ENCODE results near the gene COLQ. TPM values are rescaled to one million over a fixed set of nuclear protein-coding genes. Genes with fewer than 3 reads are reported as not detected.

The COLQ gene
- total RNA-seq, 1 experiment from 2014 or later = 0.64 TPM

DNA sequence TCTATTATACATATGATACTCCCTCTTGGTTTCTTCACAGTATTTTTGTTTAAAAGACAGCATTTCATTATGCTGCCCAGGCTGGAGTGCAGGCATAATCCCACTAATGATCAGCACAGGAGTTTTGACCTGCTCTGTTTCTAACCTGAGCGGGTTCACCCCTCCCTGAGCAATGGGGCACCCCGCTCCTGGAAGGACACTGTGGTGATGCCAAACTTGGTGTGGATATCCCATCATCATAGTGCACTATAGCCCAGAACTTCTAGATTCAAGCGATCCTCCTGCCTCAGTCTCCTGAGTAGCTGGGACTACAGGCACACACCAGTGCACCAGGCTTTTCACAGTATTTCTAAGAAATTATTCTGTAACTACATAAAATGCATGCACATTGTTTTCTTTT is 14.9 kb downstream of the COLQ start:
- no TSS peak for BruUV-seq (replicated peaks)
- CTCF ChIA-PET = no interaction called here
- in situ Hi-C loops (cut with HindIII; ENCODE audit: low pct_unique_long_range_greater_than_20kb, low sequenced_read_pairs) = no loop called here

DNA sequence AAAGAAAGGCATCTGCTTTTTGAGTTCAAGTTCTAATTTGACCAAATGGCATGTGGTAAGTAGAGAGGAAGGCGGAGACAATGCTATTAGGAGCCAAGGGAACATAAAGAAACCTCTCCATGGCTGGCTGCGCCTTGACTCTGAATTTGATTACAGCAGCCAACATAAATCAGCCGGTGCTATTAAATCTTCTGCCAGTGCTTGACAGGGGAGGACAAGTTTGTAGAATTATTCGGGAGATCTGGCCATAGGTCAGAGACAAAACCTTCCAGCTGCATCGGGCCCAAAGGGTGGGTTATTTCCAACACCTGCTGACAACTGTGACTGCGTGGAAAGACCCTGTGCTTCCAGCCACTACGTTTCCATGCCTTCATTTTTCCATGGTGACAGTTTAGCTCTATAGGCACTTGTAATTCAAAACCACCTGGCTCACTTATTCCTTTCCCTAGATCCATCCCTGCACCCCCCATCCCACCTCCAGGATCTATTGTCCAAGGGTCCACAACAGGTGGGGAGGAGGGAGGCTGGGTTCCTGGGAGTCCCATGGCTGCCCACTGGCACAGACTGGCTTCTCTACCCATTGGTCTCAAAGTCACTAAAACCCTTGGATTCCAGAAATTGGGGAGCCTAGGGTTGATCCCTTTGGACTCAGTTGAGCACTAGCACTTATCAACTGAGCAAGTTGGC is 15.9 kb downstream of the COLQ start:
- POLR2A ChIA-PET = no interaction called here
- no peak for ATAC-seq
- H3K27me3 ChIP-seq (ENCODE audit: control insufficient read depth, insufficient read depth, low read length) = no peaks in the 10 kb centered on the region

More for the DNA sequence above, 14.9 kb downstream of the COLQ start:
- no peak overlapping the region for H3K27ac ChIP-seq (ENCODE audit: low read length)
- DNase-seq (ENCODE audit: low read depth, low spot score) (no peak), ATAC-seq (no peak)
- H3K36me3 ChIP-seq (ENCODE audit: control insufficient read depth, insufficient read depth, low read length) = no peaks in the 10 kb centered on the region
- H3K27me3 ChIP-seq (ENCODE audit: control insufficient read depth, insufficient read depth, low read length) = no peaks in the 10 kb centered on the region
- intact Hi-C loops (cut with micrococcal nuclease; ENCODE audit: unreplicated experiment) = no loop called here
- POLR2A ChIA-PET = no interaction called here
- no peaks in the 10 kb centered on the region for H3K9me3 ChIP-seq (ENCODE audit: control insufficient read depth, insufficient read depth, low read depth, low read length)
- H3K4me3 ChIP-seq (ENCODE audit: low read depth in 2 of 2, low read length in 2 of 2) = no peak overlapping the region
- H3K4me1 ChIP-seq (ENCODE audit: control insufficient read depth, insufficient read depth, low read length) = no peaks in the 10 kb centered on the region
- no peak for TF ChIP-seq POLR2AphosphoS5 (IDR thresholded peaks at IDR 0.05; ENCODE audit: low read depth, low read length)
- no peak for TF ChIP-seq SIN3A (IDR thresholded peaks at IDR 0.05; ENCODE audit: borderline replicate concordance, insufficient read depth, low read depth, low read length)
- no peak for TF ChIP-seq TCF7L2 (IDR thresholded peaks at IDR 0.05; ENCODE audit: low read depth, low read length)
- TF ChIP-seq, protein P1, sequence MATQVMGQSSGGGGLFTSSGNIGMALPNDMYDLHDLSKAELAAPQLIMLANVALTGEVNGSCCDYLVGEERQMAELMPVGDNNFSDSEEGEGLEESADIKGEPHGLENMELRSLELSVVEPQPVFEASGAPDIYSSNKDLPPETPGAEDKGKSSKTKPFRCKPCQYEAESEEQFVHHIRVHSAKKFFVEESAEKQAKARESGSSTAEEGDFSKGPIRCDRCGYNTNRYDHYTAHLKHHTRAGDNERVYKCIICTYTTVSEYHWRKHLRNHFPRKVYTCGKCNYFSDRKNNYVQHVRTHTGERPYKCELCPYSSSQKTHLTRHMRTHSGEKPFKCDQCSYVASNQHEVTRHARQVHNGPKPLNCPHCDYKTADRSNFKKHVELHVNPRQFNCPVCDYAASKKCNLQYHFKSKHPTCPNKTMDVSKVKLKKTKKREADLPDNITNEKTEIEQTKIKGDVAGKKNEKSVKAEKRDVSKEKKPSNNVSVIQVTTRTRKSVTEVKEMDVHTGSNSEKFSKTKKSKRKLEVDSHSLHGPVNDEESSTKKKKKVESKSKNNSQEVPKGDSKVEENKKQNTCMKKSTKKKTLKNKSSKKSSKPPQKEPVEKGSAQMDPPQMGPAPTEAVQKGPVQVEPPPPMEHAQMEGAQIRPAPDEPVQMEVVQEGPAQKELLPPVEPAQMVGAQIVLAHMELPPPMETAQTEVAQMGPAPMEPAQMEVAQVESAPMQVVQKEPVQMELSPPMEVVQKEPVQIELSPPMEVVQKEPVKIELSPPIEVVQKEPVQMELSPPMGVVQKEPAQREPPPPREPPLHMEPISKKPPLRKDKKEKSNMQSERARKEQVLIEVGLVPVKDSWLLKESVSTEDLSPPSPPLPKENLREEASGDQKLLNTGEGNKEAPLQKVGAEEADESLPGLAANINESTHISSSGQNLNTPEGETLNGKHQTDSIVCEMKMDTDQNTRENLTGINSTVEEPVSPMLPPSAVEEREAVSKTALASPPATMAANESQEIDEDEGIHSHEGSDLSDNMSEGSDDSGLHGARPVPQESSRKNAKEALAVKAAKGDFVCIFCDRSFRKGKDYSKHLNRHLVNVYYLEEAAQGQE (IDR thresholded peaks at IDR 0.05; ENCODE audit: insufficient read depth in 1 of 2, low read depth in 2 of 2, low read length in 1 of 2) = no peak
- TF ChIP-seq, protein P2, sequence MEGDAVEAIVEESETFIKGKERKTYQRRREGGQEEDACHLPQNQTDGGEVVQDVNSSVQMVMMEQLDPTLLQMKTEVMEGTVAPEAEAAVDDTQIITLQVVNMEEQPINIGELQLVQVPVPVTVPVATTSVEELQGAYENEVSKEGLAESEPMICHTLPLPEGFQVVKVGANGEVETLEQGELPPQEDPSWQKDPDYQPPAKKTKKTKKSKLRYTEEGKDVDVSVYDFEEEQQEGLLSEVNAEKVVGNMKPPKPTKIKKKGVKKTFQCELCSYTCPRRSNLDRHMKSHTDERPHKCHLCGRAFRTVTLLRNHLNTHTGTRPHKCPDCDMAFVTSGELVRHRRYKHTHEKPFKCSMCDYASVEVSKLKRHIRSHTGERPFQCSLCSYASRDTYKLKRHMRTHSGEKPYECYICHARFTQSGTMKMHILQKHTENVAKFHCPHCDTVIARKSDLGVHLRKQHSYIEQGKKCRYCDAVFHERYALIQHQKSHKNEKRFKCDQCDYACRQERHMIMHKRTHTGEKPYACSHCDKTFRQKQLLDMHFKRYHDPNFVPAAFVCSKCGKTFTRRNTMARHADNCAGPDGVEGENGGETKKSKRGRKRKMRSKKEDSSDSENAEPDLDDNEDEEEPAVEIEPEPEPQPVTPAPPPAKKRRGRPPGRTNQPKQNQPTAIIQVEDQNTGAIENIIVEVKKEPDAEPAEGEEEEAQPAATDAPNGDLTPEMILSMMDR (IDR thresholded peaks at IDR 0.05) = no peak

More for the DNA sequence above, 15.9 kb downstream of the COLQ start:
- H3K27ac ChIP-seq (ENCODE audit: low read length) = no peak overlapping the region
- intact Hi-C loops (cut with micrococcal nuclease; ENCODE audit: unreplicated experiment) = no loop called here
- BruUV-seq (replicated peaks) = no TSS peak
- no peak overlapping the region for H3K4me3 ChIP-seq (ENCODE audit: low read depth in 2 of 2, low read length in 2 of 2)
- no peak for DNase-seq (ENCODE audit: low read depth, low spot score)
- in situ Hi-C loops (cut with HindIII; ENCODE audit: low pct_unique_long_range_greater_than_20kb, low sequenced_read_pairs) = no loop called here
- CTCF ChIA-PET = no interaction called here
- TF ChIP-seq, protein P1 (IDR thresholded peaks at IDR 0.05; ENCODE audit: insufficient read depth in 1 of 2, low read depth in 2 of 2, low read length in 1 of 2) = no peak
- no peak for TF ChIP-seq TCF7L2 (IDR thresholded peaks at IDR 0.05; ENCODE audit: low read depth, low read length)
- no peaks in the 10 kb centered on the region for H3K4me1 ChIP-seq (ENCODE audit: control insufficient read depth, insufficient read depth, low read length)
- H3K36me3 ChIP-seq (ENCODE audit: control insufficient read depth, insufficient read depth, low read length) = no peaks in the 10 kb centered on the region
- H3K9me3 ChIP-seq (ENCODE audit: control insufficient read depth, insufficient read depth, low read depth, low read length) = no peaks in the 10 kb centered on the region
